Measurements from ENCODE around the gene MTG2.

- TF ChIP-seq, protein P1, sequence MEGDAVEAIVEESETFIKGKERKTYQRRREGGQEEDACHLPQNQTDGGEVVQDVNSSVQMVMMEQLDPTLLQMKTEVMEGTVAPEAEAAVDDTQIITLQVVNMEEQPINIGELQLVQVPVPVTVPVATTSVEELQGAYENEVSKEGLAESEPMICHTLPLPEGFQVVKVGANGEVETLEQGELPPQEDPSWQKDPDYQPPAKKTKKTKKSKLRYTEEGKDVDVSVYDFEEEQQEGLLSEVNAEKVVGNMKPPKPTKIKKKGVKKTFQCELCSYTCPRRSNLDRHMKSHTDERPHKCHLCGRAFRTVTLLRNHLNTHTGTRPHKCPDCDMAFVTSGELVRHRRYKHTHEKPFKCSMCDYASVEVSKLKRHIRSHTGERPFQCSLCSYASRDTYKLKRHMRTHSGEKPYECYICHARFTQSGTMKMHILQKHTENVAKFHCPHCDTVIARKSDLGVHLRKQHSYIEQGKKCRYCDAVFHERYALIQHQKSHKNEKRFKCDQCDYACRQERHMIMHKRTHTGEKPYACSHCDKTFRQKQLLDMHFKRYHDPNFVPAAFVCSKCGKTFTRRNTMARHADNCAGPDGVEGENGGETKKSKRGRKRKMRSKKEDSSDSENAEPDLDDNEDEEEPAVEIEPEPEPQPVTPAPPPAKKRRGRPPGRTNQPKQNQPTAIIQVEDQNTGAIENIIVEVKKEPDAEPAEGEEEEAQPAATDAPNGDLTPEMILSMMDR (conservative IDR thresholded peaks at IDR 0.05; ENCODE audit: low read depth, low read length), result no peak
- TF ChIP-seq POLR2A (IDR thresholded peaks at IDR 0.05; ENCODE audit: low read depth, low read length), result no peak
- TF ChIP-seq RCOR1 (IDR thresholded peaks at IDR 0.05; ENCODE audit: insufficient replicate concordance, low read length), result no peak
- no peak for TF ChIP-seq SMC3 (IDR thresholded peaks at IDR 0.05; ENCODE audit: low read depth, low read length)
- no peak for TF ChIP-seq CEBPB (IDR thresholded peaks at IDR 0.05; ENCODE audit: low read depth, low read length)
- TF ChIP-seq BHLHE40 (IDR thresholded peaks at IDR 0.05; ENCODE audit: low read depth, low read length), result no peak
- TF ChIP-seq, protein P2, sequence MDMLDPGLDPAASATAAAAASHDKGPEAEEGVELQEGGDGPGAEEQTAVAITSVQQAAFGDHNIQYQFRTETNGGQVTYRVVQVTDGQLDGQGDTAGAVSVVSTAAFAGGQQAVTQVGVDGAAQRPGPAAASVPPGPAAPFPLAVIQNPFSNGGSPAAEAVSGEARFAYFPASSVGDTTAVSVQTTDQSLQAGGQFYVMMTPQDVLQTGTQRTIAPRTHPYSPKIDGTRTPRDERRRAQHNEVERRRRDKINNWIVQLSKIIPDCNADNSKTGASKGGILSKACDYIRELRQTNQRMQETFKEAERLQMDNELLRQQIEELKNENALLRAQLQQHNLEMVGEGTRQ (IDR thresholded peaks at IDR 0.05; ENCODE audit: low read depth, low read length), result no peak
- TF ChIP-seq RAD21 (IDR thresholded peaks at IDR 0.05; ENCODE audit: low read length), result no peak
- TF ChIP-seq ELK1 (IDR thresholded peaks at IDR 0.05; ENCODE audit: borderline replicate concordance, low read depth, low read length), result no peak
- no peak for TF ChIP-seq RFX5 (IDR thresholded peaks at IDR 0.05; ENCODE audit: low read depth, low read length)
- no peak for TF ChIP-seq NFE2L2 (IDR thresholded peaks at IDR 0.05; ENCODE audit: low read depth, low read length)
- no peak for TF ChIP-seq MAFK (IDR thresholded peaks at IDR 0.05; ENCODE audit: low read depth, low read length)
- TF ChIP-seq MAZ (IDR thresholded peaks at IDR 0.05; ENCODE audit: borderline replicate concordance, low read depth, low read length), result no peak
- no peak for TF ChIP-seq MXI1 (IDR thresholded peaks at IDR 0.05; ENCODE audit: borderline replicate concordance, low read depth, low read length)
Observed at GRCh38 chr20:62225026-62225425, 42.2 kb downstream of the MTG2 start.

Data from IMR-90 (cell line).